Gastroesophageal sphincter (tissue), 4 donors: ENCODE measurements around the gene ARHGAP23. TPM values are rescaled to one million over a fixed set of nuclear protein-coding genes. Genes with fewer than 3 reads are reported as not detected.
"Not testable (repeated sequence)": the region's sequence is repeated elsewhere in the genome, so short reads cannot be mapped to it uniquely, and the experiment has no call there.

Experiments used
- ATAC-seq: fragments of 150-250 bp; one replicate; pipeline ENCODE4 v1.9.1; 2016; ENCODE audit warnings: mild to moderate bottlenecking, moderate library complexity
- H3K27ac ChIP-seq, 4 donors: fragments of 200-600 bp; sonication (generic) in 3 of 4; 1 replicate in 3 of 4; 2 replicates in 1 of 4; pipeline ENCODE4 v1.5.1; 2016 to 2019
- H3K27me3 ChIP-seq: fragments of 200-600 bp; sonication (generic); one replicate; pipeline ENCODE4 v1.5.1; 2019
- H3K36me3 ChIP-seq, 2 donors: fragments of 200-600 bp; sonication (generic); one replicate each; pipeline ENCODE4 v1.5.1; 2019; ENCODE audit warnings: control low read depth in 1 of 2
- H3K4me1 ChIP-seq, 3 donors: fragments of 200-600 bp; sonication (generic); 1 replicate in 2 of 3; 2 replicates in 1 of 3; pipeline ENCODE4 v1.5.1; 2016 to 2019; ENCODE audit warnings: control low read depth in 2 of 3
- H3K4me3 ChIP-seq, 2 donors: fragments of 200-600 bp; sonication (generic); one replicate each; pipeline ENCODE4 v1.5.1; 2019; ENCODE audit warnings: mild to moderate bottlenecking in 1 of 2, moderate library complexity in 1 of 2
- H3K9me3 ChIP-seq, 3 donors: fragments of 200-600 bp; sonication (generic); one replicate each; pipeline ENCODE4 v1.5.1; 2017 to 2019; ENCODE audit warnings: control low read depth in 2 of 3
- CTCF ChIP-seq, 4 experiments: fragments of 200-600 bp in 2 of 4; fragments of 450-650 bp in 2 of 4; sonication (generic) in 1 of 4; IDR thresholded peaks; one replicate each; pipeline ENCODE4 v1.5.1; 2017 to 2019; ENCODE audit warnings: antibody characterized with exemption in 4 of 4, mild to moderate bottlenecking in 2 of 4, moderate library complexity in 2 of 4
- EP300 ChIP-seq: sonication (generic); formaldehyde crosslinking; IDR thresholded peaks from one replicate; pipeline ENCODE4 v1.6.1; 2017; ENCODE audit warnings: antibody characterized with exemption, mild to moderate bottlenecking
- POLR2A ChIP-seq, 2 donors: fragments of 450-650 bp; IDR thresholded peaks; one replicate each; pipeline ENCODE4 v1.6.1; 2017; ENCODE audit warnings: antibody characterized with exemption in 2 of 2, mild to moderate bottlenecking in 2 of 2, moderate library complexity in 1 of 2
- POLR2AphosphoS5 ChIP-seq: sonication (generic); formaldehyde crosslinking; IDR thresholded peaks from one replicate; pipeline ENCODE4 v1.6.1; 2017; ENCODE audit warnings: antibody characterized with exemption
- WGBS, 2 donors: methylation state at CpG; one replicate each; pipeline ENCODE4 v1.1.5; 2018; ENCODE audit warnings: low coverage in 1 of 2; 5-methylcytosine and 5-hydroxymethylcytosine counted together
- total RNA-seq, 4 donors: library from RNA; depleted of rRNA; stranded (reverse); fragments of >200 nt; gene quantifications; one replicate each; pipeline ENCODE4 v1.1.0, GENCODE V29; 2016

The ARHGAP23 gene
- total RNA-seq, 4 donors from 2014 or later: 45.3 to 132 (median 82.8) TPM

GRCh38 chr17:38474666-38475065, 46.4 kb downstream of the ARHGAP23 start:
- peaks cover 0 to 99% of the 10 kb centered on the region in 2 donors for H3K36me3 ChIP-seq
- WGBS, 2 donors: 33 to 53% methylated on average over 2 to 3 of the region's 8 CpGs
- TF ChIP-seq CTCF (IDR thresholded peaks at IDR 0.05): peak in 2 of 4 experiments; percentile 41 to 53

GRCh38 chr17:38476549-38476948, 48.3 kb downstream of the ARHGAP23 start:
- TF ChIP-seq CTCF (IDR thresholded peaks at IDR 0.05): no peak
- no peak for TF ChIP-seq EP300
- TF ChIP-seq POLR2AphosphoS5: no peak
- TF ChIP-seq POLR2A (IDR thresholded peaks at IDR 0.05): no peak
- Histone ChIP-seq H3K4me3 (no peak overlapping the region), H3K27me3 (no peaks in the 10 kb centered on the region), H3K4me1 (peaks cover 0 to 29% (median 0%) of the 10 kb centered on the region in 3 donors), H3K9me3 (no peaks in the 10 kb centered on the region), H3K27ac (peak overlapping the region in 3 of 4 donors; percentile 31 to 37 (median 37)), H3K36me3 (peaks cover 0 to 99% of the 10 kb centered on the region in 2 donors)
- WGBS, 2 donors: 63 to 80% methylated on average over 4 to 6 of the region's 7 CpGs
- ATAC-seq: no peak

More at GRCh38 chr17:38474666-38475065, 46.4 kb downstream of the ARHGAP23 start:
- not testable (repeated sequence) for H3K27me3 ChIP-seq, ATAC-seq, H3K4me3 ChIP-seq, H3K9me3 ChIP-seq
- Histone ChIP-seq H3K27ac (peak overlapping the region in 3 of 4 donors; percentile 51 to 58 (median 53)), H3K4me1 (peaks cover 0 to 42% (median 5%) of the 10 kb centered on the region in 3 donors)

- peaks cover 0 to 99% of the 10 kb centered on the region in 2 donors for H3K36me3 ChIP-seq
- WGBS, 2 donors: no CpG with 5 or more reads among the region's 36 CpGs
These were observed 49.2 kb downstream of the ARHGAP23 start for GRCh38 chr17:38477417-38477816.

GRCh38 chr17:38477951-38478350, 49.7 kb downstream of the ARHGAP23 start:
- H3K4me3 ChIP-seq, H3K27ac ChIP-seq, H3K9me3 ChIP-seq, H3K27me3 ChIP-seq, ATAC-seq: not testable (repeated sequence)
- Histone ChIP-seq H3K4me1 (peaks cover 0 to 34% (median 0%) of the 10 kb centered on the region in 3 donors), H3K36me3 (peaks cover 0 to 99% of the 10 kb centered on the region in 2 donors)
- no CpG with 5 or more reads among the region's 13 CpGs for WGBS, 2 donors

More at GRCh38 chr17:38477417-38477816, 49.2 kb downstream of the ARHGAP23 start:
- ATAC-seq, H3K9me3 ChIP-seq, H3K4me3 ChIP-seq, H3K27me3 ChIP-seq: not testable (repeated sequence)
- Histone ChIP-seq H3K27ac (peak overlapping the region in 2 of 4 donors; percentile 31 to 37), H3K4me1 (peaks cover 0 to 33% (median 0%) of the 10 kb centered on the region in 3 donors)

GRCh38 chr17:38478667-38479066, 50.4 kb downstream of the ARHGAP23 start:
- Histone ChIP-seq H3K27ac (peak overlapping the region in 2 of 4 donors; percentile 6 to 32), H3K36me3 (peaks cover 0 to 99% of the 10 kb centered on the region in 2 donors), H3K4me1 (peaks cover 0 to 41% (median under 1%) of the 10 kb centered on the region in 3 donors)
- no CpG with 5 or more reads among the region's 4 CpGs for WGBS, 2 donors
- not testable (repeated sequence) for ATAC-seq, H3K4me3 ChIP-seq, H3K27me3 ChIP-seq, H3K9me3 ChIP-seq

- Histone ChIP-seq H3K36me3 (peaks cover 0 to 80% of the 10 kb centered on the region in 2 donors), H3K27ac (peak overlapping the region in 1 of 4 donors; percentile 49), H3K4me1 (peaks cover 3 to 46% (median 9%) of the 10 kb centered on the region in 3 donors)
- ATAC-seq, H3K9me3 ChIP-seq, H3K27me3 ChIP-seq, H3K4me3 ChIP-seq: not testable (repeated sequence)
- 100% methylated on average over 1 of the region's 19 CpGs; no CpG with 5 or more reads in 1 of the 2 donors for WGBS, 2 donors
These were observed 53.9 kb downstream of the ARHGAP23 start for GRCh38 chr17:38482039-38482699.

GRCh38 chr17:38482700-38483043, 54.4 kb downstream of the ARHGAP23 start:
- not testable (repeated sequence) for H3K9me3 ChIP-seq, ATAC-seq, H3K4me3 ChIP-seq, H3K27me3 ChIP-seq
- Histone ChIP-seq H3K4me1 (peaks cover 3 to 51% (median 9%) of the 10 kb centered on the region in 3 donors), H3K36me3 (peaks cover 0 to 75% of the 10 kb centered on the region in 2 donors), H3K27ac (peak overlapping the region in 3 of 4 donors; percentile 43 to 75 (median 74))
- WGBS, 2 donors: 63 to 80% methylated on average over 2 to 3 of the region's 8 CpGs
